Activated CD4-positive, alpha-beta T cell treated with anti-CD3 and anti-CD28 coated beads, Interleukin-2, amount 10 ng/mL, durations not matched to agents 24 days and 14 days (primary cell): Measurements from ENCODE around the gene SP140. TPM values are rescaled to one million over a fixed set of nuclear protein-coding genes. Genes with fewer than 3 reads are reported as not detected.
"Not testable (repeated sequence)": the region's sequence is repeated elsewhere in the genome, so short reads cannot be mapped to it uniquely, and the experiment has no call there.

Experiments
- DNase-seq: peaks from one replicate; pipeline ENCODE4 v3.0.0; 2022
- H3K27ac Mint-ChIP-seq: one replicate; pipeline ENCODE4 v1.8.0; 2022; ENCODE audit warnings: mild to moderate bottlenecking, mixed read lengths
- H3K27me3 Mint-ChIP-seq: one replicate; pipeline ENCODE4 v1.8.0; 2022; ENCODE audit warnings: mixed read lengths
- H3K36me3 Mint-ChIP-seq: one replicate; pipeline ENCODE4 v1.8.0; 2022; ENCODE audit warnings: low read depth, mild to moderate bottlenecking, mixed read lengths
- H3K4me1 Mint-ChIP-seq: one replicate; pipeline ENCODE4 v1.8.0; 2021; ENCODE audit warnings: mixed read lengths
- H3K4me3 Mint-ChIP-seq: one replicate; pipeline ENCODE4 v1.8.0; 2022; ENCODE audit warnings: mild to moderate bottlenecking, moderate library complexity, mixed read lengths
- H3K9me3 Mint-ChIP-seq: one replicate; pipeline ENCODE4 v1.8.0; 2021; ENCODE audit warnings: mixed read lengths
- intact Hi-C: fragments of 100-400 bp; cut with micrococcal nuclease; formaldehyde crosslinking; loops from one replicate; pipeline ENCODE4 v1.15.1; 2023
- total RNA-seq: library from RNA; stranded (reverse); gene quantifications from 2 replicates; pipeline ENCODE4 v1.2.3, GENCODE V29; 2022

Gene SP140
- total RNA-seq, 1 donor from 2014 or later = 241 TPM

GRCh38 chr2:230217424-230217823 is 8.1 kb upstream of the SP140 start:
- H3K4me1 Mint-ChIP-seq = peaks cover 61% of the 10 kb centered on the region
- H3K4me3 Mint-ChIP-seq = peak overlapping the region; percentile 98
- peaks cover 72% of the 10 kb centered on the region for H3K36me3 Mint-ChIP-seq
- H3K27me3 Mint-ChIP-seq = no peaks in the 10 kb centered on the region
- peak overlapping the region; percentile 67 for H3K27ac Mint-ChIP-seq
- peaks cover 4% of the 10 kb centered on the region for H3K9me3 Mint-ChIP-seq
- no peak for DNase-seq
- intact Hi-C loops = no loop called here

- peak; percentile 74 for DNase-seq
- H3K27ac Mint-ChIP-seq = peak overlapping the region; percentile 67
- H3K4me1 Mint-ChIP-seq = peaks cover 63% of the 10 kb centered on the region
- peaks cover 67% of the 10 kb centered on the region for H3K36me3 Mint-ChIP-seq
- intact Hi-C loops = loop anchor here (2.0 kb wide), 3 partner anchors 14 to 108 kb away; partner anchors contain the start of gene SP140L
- no peaks in the 10 kb centered on the region for H3K27me3 Mint-ChIP-seq
- peak overlapping the region; percentile 98 for H3K4me3 Mint-ChIP-seq
- H3K9me3 Mint-ChIP-seq = peaks cover 4% of the 10 kb centered on the region
These were observed 7.1 kb upstream of the SP140 start for GRCh38 chr2:230218421-230218820.

- H3K4me3 Mint-ChIP-seq = peak within 1 kb of the TSS; percentile 98
- peaks cover 66% of the 10 kb centered on the region for H3K4me1 Mint-ChIP-seq
- peaks cover 4% of the 10 kb centered on the region for H3K9me3 Mint-ChIP-seq
- peak; percentile 96 for DNase-seq
- peaks cover 58% of the 10 kb centered on the region for H3K36me3 Mint-ChIP-seq
- H3K27me3 Mint-ChIP-seq = no peaks in the 10 kb centered on the region
- peak within 1 kb of the TSS; percentile 98 for H3K27ac Mint-ChIP-seq
- intact Hi-C loops = loop anchor here (2.0 to 5.0 kb wide), 5 partner anchors 15 to 578 kb away; partner anchors contain the start of gene SP140L
These were observed 5.9 kb upstream of the SP140 start, which contains the start of gene SP110 for GRCh38 chr2:230219419-230220331. SP110 (minus strand) TSS chr2:230219984; CDS start chr2:230216927, 3,057 bp downstream.

- Mint-ChIP-seq H3K36me3 (peaks cover 52% of the 10 kb centered on the region), H3K27ac (peak overlapping the region; percentile 98), H3K9me3 (peaks cover 4% of the 10 kb centered on the region), H3K4me3 (peak overlapping the region; percentile 98), H3K27me3 (no peaks in the 10 kb centered on the region), H3K4me1 (peaks cover 69% of the 10 kb centered on the region)
- DNase-seq = no peak
- intact Hi-C loops = loop anchor here (2.0 to 5.0 kb wide), 2 partner anchors 98 to 577 kb away; no protein-coding TSS in a partner anchor
These were observed 5.1 kb upstream of the SP140 start for GRCh38 chr2:230220347-230220969.

- Mint-ChIP-seq H3K9me3 (no peaks in the 10 kb centered on the region), H3K4me3 (no peak overlapping the region), H3K27ac (peak overlapping the region; percentile 2), H3K4me1 (peaks cover 65% of the 10 kb centered on the region), H3K36me3 (peaks cover 47% of the 10 kb centered on the region), H3K27me3 (no peaks in the 10 kb centered on the region)
- DNase-seq = no peak
- intact Hi-C loops = loop anchor here (2.0 to 5.0 kb wide), 2 partner anchors 97 to 576 kb away; no protein-coding TSS in a partner anchor
These were observed 4.0 kb upstream of the SP140 start for GRCh38 chr2:230221493-230221892.

GRCh38 chr2:230222829-230223228 is 2.7 kb upstream of the SP140 start:
- intact Hi-C loops = loop anchor here (5.0 kb wide), 1 partner anchor 574 kb away; no protein-coding TSS in a partner anchor

GRCh38 chr2:230224458-230224857 is 1.1 kb upstream of the SP140 start:
- DNase-seq = no peak
- Mint-ChIP-seq H3K4me1 (peaks cover 64% of the 10 kb centered on the region), H3K27me3 (no peaks in the 10 kb centered on the region), H3K4me3 (peak overlapping the region; percentile 85), H3K9me3 (no peaks in the 10 kb centered on the region), H3K36me3 (peaks cover 46% of the 10 kb centered on the region), H3K27ac (peak overlapping the region; percentile 98)
- intact Hi-C loops = loop anchor here (2.0 to 5.0 kb wide), 3 partner anchors 30 to 573 kb away; no protein-coding TSS in a partner anchor

More at GRCh38 chr2:230222829-230223228, 2.7 kb upstream of the SP140 start:
- H3K4me3 Mint-ChIP-seq = peak overlapping the region; percentile 6
- peaks cover 64% of the 10 kb centered on the region for H3K4me1 Mint-ChIP-seq
- H3K36me3 Mint-ChIP-seq = peaks cover 43% of the 10 kb centered on the region
- DNase-seq, H3K9me3 Mint-ChIP-seq, H3K27me3 Mint-ChIP-seq: not testable (repeated sequence)
- peak overlapping the region; percentile 78 for H3K27ac Mint-ChIP-seq

GRCh38 chr2:230226051-230226551 is 565 bp downstream of the SP140 start:
- H3K27me3 Mint-ChIP-seq = no peaks in the 10 kb centered on the region
- peak overlapping the region; percentile 85 for H3K4me3 Mint-ChIP-seq
- peaks cover 51% of the 10 kb centered on the region for H3K36me3 Mint-ChIP-seq
- peaks cover 67% of the 10 kb centered on the region for H3K4me1 Mint-ChIP-seq
- intact Hi-C loops = loop anchor here (2.0 to 5.0 kb wide), 3 partner anchors 43 to 386 kb away; no protein-coding TSS in a partner anchor
- H3K27ac Mint-ChIP-seq = peak overlapping the region; percentile 98
- H3K9me3 Mint-ChIP-seq = peaks cover 11% of the 10 kb centered on the region
- peak; percentile 75 for DNase-seq

- peaks cover 67% of the 10 kb centered on the region for H3K4me1 Mint-ChIP-seq
- H3K36me3 Mint-ChIP-seq = peaks cover 63% of the 10 kb centered on the region
- intact Hi-C loops = loop anchor here (2.0 to 5.0 kb wide), 3 partner anchors 42 to 385 kb away; no protein-coding TSS in a partner anchor
- DNase-seq = no peak
- H3K27ac Mint-ChIP-seq = peak overlapping the region; percentile 89
- peaks cover 15% of the 10 kb centered on the region for H3K9me3 Mint-ChIP-seq
- peak overlapping the region; percentile 93 for H3K4me3 Mint-ChIP-seq
- H3K27me3 Mint-ChIP-seq = no peaks in the 10 kb centered on the region
These were observed 1.7 kb downstream of the SP140 start for GRCh38 chr2:230227216-230227615.

GRCh38 chr2:230230087-230230486 is 4.6 kb downstream of the SP140 start:
- no peak for DNase-seq
- H3K4me3 Mint-ChIP-seq = peak overlapping the region; percentile 93
- peaks cover 74% of the 10 kb centered on the region for H3K36me3 Mint-ChIP-seq
- peaks cover 15% of the 10 kb centered on the region for H3K9me3 Mint-ChIP-seq
- H3K27ac Mint-ChIP-seq = peak overlapping the region; percentile 71
- peaks cover 55% of the 10 kb centered on the region for H3K4me1 Mint-ChIP-seq
- intact Hi-C loops = no loop called here
- H3K27me3 Mint-ChIP-seq = no peaks in the 10 kb centered on the region

GRCh38 chr2:230230496-230231200 is 5.1 kb downstream of the SP140 start:
- Mint-ChIP-seq H3K27me3 (no peaks in the 10 kb centered on the region), H3K9me3 (peaks cover 15% of the 10 kb centered on the region), H3K4me3 (peak overlapping the region; percentile 93), H3K27ac (peak overlapping the region; percentile 71), H3K4me1 (peaks cover 53% of the 10 kb centered on the region), H3K36me3 (peaks cover 77% of the 10 kb centered on the region)
- DNase-seq = no peak
- intact Hi-C loops = no loop called here

- H3K9me3 Mint-ChIP-seq = peaks cover 15% of the 10 kb centered on the region
- H3K27me3 Mint-ChIP-seq = no peaks in the 10 kb centered on the region
- peaks cover 57% of the 10 kb centered on the region for H3K4me1 Mint-ChIP-seq
- H3K4me3 Mint-ChIP-seq = peak overlapping the region; percentile 93
- peaks cover 80% of the 10 kb centered on the region for H3K36me3 Mint-ChIP-seq
- no peak for DNase-seq
- intact Hi-C loops = no loop called here
- H3K27ac Mint-ChIP-seq = peak overlapping the region; percentile 84
These were observed 5.7 kb downstream of the SP140 start for GRCh38 chr2:230231251-230231650.
